DND-41 (cell line): Measurements from ENCODE around the gene GADD45GIP1.
A peak's percentile ranks its signal among the peaks of the same experiment; 100 is the strongest.

ENCODE experiments used
- ATAC-seq: fragments of 200-7000 bp; cut with Tn5 transposase; 3 replicates; pipeline ENCODE4 v1.9.1; 2021; ENCODE audit warnings: low read depth; ENCODE audit not compliant: insufficient read depth
- DNase-seq: peaks from one replicate; pipeline ENCODE4 v3.0.0-alpha.2; 2020
- H2AFZ ChIP-seq: 2 replicates; pipeline ENCODE4 v1.6.0; 2012; ENCODE audit warnings: low read depth, low read length
- H3K27ac ChIP-seq: 2 replicates; pipeline ENCODE4 v1.5.1; 2012; ENCODE audit warnings: low read length, inconsistent platforms
- H3K27me3 ChIP-seq: fragments of 200-600 bp; sonication (generic); 2 replicates; pipeline ENCODE4 v1.6.0; 2012; ENCODE audit warnings: low read length, mild to moderate bottlenecking, inconsistent platforms; ENCODE audit not compliant: insufficient read depth, poor library complexity
- H3K36me3 ChIP-seq: 2 replicates; pipeline ENCODE4 v1.5.1; 2012; ENCODE audit warnings: low read length, inconsistent platforms; ENCODE audit not compliant: insufficient read depth
- H3K4me1 ChIP-seq: 2 replicates; pipeline ENCODE4 v1.5.1; 2012; ENCODE audit warnings: mild to moderate bottlenecking, low read length; ENCODE audit not compliant: insufficient read depth
- H3K4me2 ChIP-seq: 2 replicates; pipeline ENCODE4 v1.6.0; 2012; ENCODE audit warnings: mild to moderate bottlenecking, moderate library complexity, low read length, inconsistent platforms; ENCODE audit not compliant: insufficient read depth
- H3K4me3 ChIP-seq, 2 experiments: fragments of 200-600 bp in 1 of 2; shearing (Covaris generic) in 1 of 2; 2 replicates each; pipeline ENCODE4 v1.5.1; 2012 to 2016; ENCODE audit warnings: inconsistent platforms in 2 of 2, low read length in 2 of 2, mild to moderate bottlenecking in 2 of 2, low read depth in 1 of 2, moderate library complexity in 1 of 2
- H3K79me2 ChIP-seq: 2 replicates; pipeline ENCODE4 v1.6.0; 2012; ENCODE audit warnings: low read length, inconsistent platforms; ENCODE audit not compliant: insufficient read depth
- H3K9ac ChIP-seq: 2 replicates; pipeline ENCODE4 v1.6.0; 2012; ENCODE audit warnings: low read depth, mild to moderate bottlenecking, inconsistent platforms, low read length, moderate library complexity
- H3K9me3 ChIP-seq: 2 replicates; pipeline ENCODE4 v1.5.1; 2012; ENCODE audit warnings: low read length, moderate library complexity, mild to moderate bottlenecking, inconsistent platforms; ENCODE audit not compliant: insufficient read depth, severe bottlenecking
- H4K20me1 ChIP-seq: 2 replicates; pipeline ENCODE4 v1.6.0; 2012; ENCODE audit warnings: low read length; ENCODE audit not compliant: insufficient read depth
- CTCF ChIP-seq: IDR thresholded peaks from 2 replicates; pipeline ENCODE4 v1.5.1; 2012; ENCODE audit warnings: borderline replicate concordance, low read length, moderate library complexity, mild to moderate bottlenecking; ENCODE audit not compliant: poor library complexity, severe bottlenecking; ENCODE audit errors: extremely low read depth
- EZH2 ChIP-seq: IDR thresholded peaks from 3 replicates; pipeline ENCODE4 v1.6.1; 2012; ENCODE audit warnings: borderline replicate concordance, low read depth, mild to moderate bottlenecking, moderate library complexity, low read length, inconsistent platforms; ENCODE audit not compliant: severe bottlenecking

The GADD45GIP1 gene

DNA sequence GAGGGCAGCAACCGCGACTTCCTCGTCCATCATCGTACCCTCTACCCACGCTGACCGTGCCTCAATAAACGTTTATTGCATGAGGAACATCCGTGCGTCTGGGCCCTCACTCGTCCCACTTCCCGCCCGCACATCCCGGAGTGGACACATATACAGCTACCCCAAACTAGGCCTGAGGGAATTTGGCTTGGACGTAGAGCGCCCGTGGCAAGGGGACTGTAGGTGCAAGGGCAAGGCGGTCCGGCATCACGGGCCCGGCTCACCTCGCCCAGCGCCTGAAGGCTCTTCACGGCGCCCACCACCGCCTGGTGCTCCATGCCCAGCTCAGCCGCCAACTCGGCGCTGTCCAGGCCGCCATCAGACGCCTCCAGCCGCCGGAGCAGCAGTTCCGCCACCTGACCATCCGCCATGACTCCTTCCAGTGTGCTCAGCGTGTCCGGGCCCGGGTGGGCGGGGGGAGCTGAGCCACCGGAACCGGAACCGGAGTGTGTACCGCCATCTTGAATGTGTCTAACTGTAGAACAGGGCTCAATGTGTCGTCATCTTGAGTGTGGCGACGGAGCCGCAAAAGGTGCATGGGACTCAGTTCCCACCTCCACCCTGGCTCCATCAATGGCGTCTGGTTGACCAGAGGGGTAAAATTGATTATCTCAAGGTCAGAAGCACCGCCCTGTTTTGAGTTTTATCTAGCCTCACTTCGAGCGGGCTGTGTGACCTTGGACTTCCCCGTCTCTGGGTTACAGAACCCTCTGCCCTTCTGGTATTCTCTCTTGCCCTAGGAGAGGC lies 23.5 kb downstream of the GADD45GIP1 start, which contains the start of gene FARSA:
Gene FARSA (minus strand): TSS at position 425 of the 786 bp plus-strand sequence. CDS start 15 bp downstream, at position 410.
- peak within 1 kb of the TSS; percentile 88 for H2AFZ ChIP-seq
- H3K9ac ChIP-seq = peak within 1 kb of the TSS; percentile 91
- H3K4me2 ChIP-seq = peak within 1 kb of the TSS; percentile 91
- TF ChIP-seq CTCF = no peak
- H3K36me3 ChIP-seq = peaks cover 37% of the 10 kb centered on the region
- H3K4me1 ChIP-seq = peaks cover 66% of the 10 kb centered on the region
- peak within 1 kb of the TSS; percentile 80 to 95 for H3K4me3 ChIP-seq
- peak within 1 kb of the TSS; percentile 97 for H3K27ac ChIP-seq
- peak; percentile 92 for DNase-seq
- H3K9me3 ChIP-seq = no peaks in the 10 kb centered on the region
- peaks cover 50% of the 10 kb centered on the region for H3K79me2 ChIP-seq
- ATAC-seq = peak; percentile 63
- H3K27me3 ChIP-seq = no peaks in the 10 kb centered on the region
- peaks cover 21% of the 10 kb centered on the region for H4K20me1 ChIP-seq

GRCh38 chr19:12932392-12933286 lies 24.4 kb downstream of the GADD45GIP1 start:
- Histone ChIP-seq H3K27me3 (no peaks in the 10 kb centered on the region), H3K9me3 (no peaks in the 10 kb centered on the region), H3K79me2 (peaks cover 49% of the 10 kb centered on the region), H3K4me3 (peak overlapping the region; percentile 80 to 95), H3K4me1 (peaks cover 61% of the 10 kb centered on the region), H3K9ac (peak overlapping the region; percentile 91), H4K20me1 (peaks cover 26% of the 10 kb centered on the region), H3K4me2 (peak overlapping the region; percentile 91), H3K27ac (peak overlapping the region; percentile 97), H2AFZ (peak overlapping the region; percentile 88), H3K36me3 (peaks cover 45% of the 10 kb centered on the region)
- DNase-seq (no peak), ATAC-seq (no peak)
- TF ChIP-seq EZH2 (no peak), CTCF (no peak)

DNA sequence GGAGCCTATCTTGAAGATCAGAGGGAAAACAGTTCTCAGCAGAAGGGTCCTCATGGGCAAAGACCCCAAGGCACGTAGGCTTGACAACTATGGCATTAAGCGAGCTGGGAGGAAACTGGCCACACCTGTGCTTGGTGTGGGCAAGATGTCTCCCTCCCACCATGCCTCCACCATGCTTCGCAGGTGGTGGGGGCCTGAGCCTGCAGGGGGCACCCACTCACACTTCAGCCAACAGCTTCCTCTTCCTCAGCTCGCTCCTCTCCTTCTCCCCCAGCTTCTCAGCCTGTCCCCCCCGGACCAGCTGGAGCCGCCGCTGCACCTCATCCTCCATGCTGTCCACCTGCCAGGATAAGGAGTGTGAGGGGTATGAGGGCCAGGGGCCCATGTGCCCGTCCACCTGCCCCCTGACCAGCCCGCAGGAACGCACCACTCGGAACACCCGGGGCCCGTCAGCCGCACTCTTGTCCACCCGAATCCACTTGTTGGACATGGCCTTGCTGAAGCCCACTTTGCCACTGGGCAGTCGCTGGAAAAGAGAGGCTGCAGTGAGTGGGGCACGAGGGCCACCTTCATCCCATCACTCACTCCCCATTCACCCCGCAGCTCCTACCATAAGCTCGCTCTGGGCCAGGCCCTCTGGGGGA lies 26.9 kb downstream of the GADD45GIP1 start:
- no peaks in the 10 kb centered on the region for H3K9me3 ChIP-seq
- peaks cover 26% of the 10 kb centered on the region for H4K20me1 ChIP-seq
- H3K4me3 ChIP-seq = no peak overlapping the region
- H3K27ac ChIP-seq = no peak overlapping the region; the same call in 1 of the 2 replicates
- no peak for ATAC-seq
- no peaks in the 10 kb centered on the region for H3K27me3 ChIP-seq
- H3K79me2 ChIP-seq = peaks cover 54% of the 10 kb centered on the region
- DNase-seq = no peak
- peaks cover 65% of the 10 kb centered on the region for H3K36me3 ChIP-seq
- peaks cover 36% of the 10 kb centered on the region for H3K4me1 ChIP-seq
- TF ChIP-seq CTCF (peak; percentile 37), EZH2 (no peak)
- H3K9ac ChIP-seq = no peak overlapping the region
- H2AFZ ChIP-seq = no peak overlapping the region
- peak overlapping the region; percentile 11; the same call in 1 of the 2 replicates for H3K4me2 ChIP-seq
